K562 (cell line): ENCODE data around the gene PPFIBP2. TPM values are rescaled to one million over a fixed set of nuclear protein-coding genes. Genes with fewer than 3 reads are reported as not detected.

Source experiments
- ATAC-seq: fragments of 200-7000 bp; cut with Tn5 transposase; 3 replicates; pipeline ENCODE4 v1.9.1; 2020; ENCODE audit warnings: moderate library complexity
- BruUV-seq: library from RNA; stranded (reverse); fragments of 400-500 nt; replicated peaks from 2 replicates; lab custom pipeline; 2021; lab: Mats Ljungman, UMichigan
- CTCF ChIA-PET: fragments of 300-600 bp; formaldehyde crosslinking; extraction: SDS; loops from one replicate; lab custom pipeline; 2021; ENCODE audit warnings: low intra/inter-chr PET ratio; lab: Yijun Ruan, JAX
- POLR2A ChIA-PET: fragments of 300-600, 350-650 bp; sonication (Branson Sonifier 250); formaldehyde crosslinking; extraction: SDS; loops from one replicate; lab custom pipeline; 2021; ENCODE audit warnings: antibody characterized with exemption, inconsistent platforms; lab: Yijun Ruan, JAX
- DNase-seq, 4 experiments: peaks; one replicate each; pipeline versions ENCODE4 v3.0.0 to v3.0.0-alpha.2; 2011 to 2018; ENCODE audit warnings: low spot score in 3 of 4, mixed read lengths in 3 of 4; ENCODE audit errors: extremely low read depth in 1 of 4
- FAIRE-seq: peaks from 2 replicates; lab custom pipeline; 2011; peaks lifted over from hg19 to GRCh38; lab: Jason Lieb, UNC
- H2AFZ ChIP-seq: 2 replicates; pipeline ENCODE4 v1.6.0; 2011; ENCODE audit warnings: low read depth, low read length, control low read depth, inconsistent platforms
- H3K27ac ChIP-seq: fragments of 200-600 bp; 3 replicates; pipeline ENCODE4 v1.8.0; 2011; ENCODE audit warnings: low read depth, mild to moderate bottlenecking, control low read depth, inconsistent platforms, low read length, moderate library complexity, mixed read lengths; ENCODE audit errors: extremely low read depth
- H3K27me3 ChIP-seq, 2 experiments: fragments of 300-600 bp in 1 of 2; 2 replicates in 1 of 2; 3 replicates in 1 of 2; pipeline versions ENCODE4 v1.6.0 to v1.8.0; 2011; ENCODE audit warnings: inconsistent platforms in 2 of 2, low read length in 2 of 2, mild to moderate bottlenecking in 1 of 2, mixed read lengths in 1 of 2, moderate library complexity in 1 of 2; ENCODE audit not compliant: control insufficient read depth in 2 of 2, insufficient read depth in 2 of 2
- H3K36me3 ChIP-seq: fragments of 300-600 bp; 3 replicates; pipeline ENCODE4 v1.8.0; 2011; ENCODE audit warnings: mild to moderate bottlenecking, low read length, inconsistent platforms; ENCODE audit not compliant: control insufficient read depth, insufficient read depth
- H3K4me1 ChIP-seq, 2 experiments: fragments of 200-600 bp in 1 of 2; replicated peaks in 1 of 2; 2 replicates in 1 of 2; 3 replicates in 1 of 2; pipeline versions ENCODE4 v1.5.1 to v1.8.0; 2011; ENCODE audit warnings: inconsistent platforms in 2 of 2, low read length in 2 of 2, mild to moderate bottlenecking in 1 of 2, mixed read lengths in 1 of 2, moderate library complexity in 1 of 2; ENCODE audit not compliant: control insufficient read depth in 2 of 2, insufficient read depth in 2 of 2
- H3K4me2 ChIP-seq: 2 replicates; pipeline ENCODE4 v1.6.1; 2011; ENCODE audit warnings: low read length, control low read depth, inconsistent platforms, mixed read lengths; ENCODE audit not compliant: insufficient read depth
- H3K4me3 ChIP-seq: fragments of 200-600 bp; sonication (generic), shearing (Covaris generic); 2 replicates; pipeline ENCODE4 v1.5.1; 2016; ENCODE audit warnings: control low read depth, inconsistent platforms
- H3K79me2 ChIP-seq: fragments of 200-600 bp; 3 replicates; pipeline ENCODE4 v1.8.0; 2011; ENCODE audit warnings: low read length, inconsistent platforms; ENCODE audit not compliant: control insufficient read depth, insufficient read depth
- H3K9ac ChIP-seq, 2 experiments: 2 replicates each; pipeline versions ENCODE4 v1.6.0 to v1.6.1; 2011; ENCODE audit warnings: low read depth in 2 of 2, low read length in 2 of 2, control low read depth in 1 of 2, inconsistent platforms in 1 of 2, mild to moderate bottlenecking in 1 of 2, mixed read lengths in 1 of 2; ENCODE audit not compliant: insufficient read depth in 1 of 2
- H3K9me1 ChIP-seq: one replicate; pipeline ENCODE4 v1.6.0; 2011; ENCODE audit warnings: inconsistent platforms, mild to moderate bottlenecking, low read length, moderate library complexity; ENCODE audit not compliant: control insufficient read depth, insufficient read depth
- H3K9me3 ChIP-seq: replicated peaks from 2 replicates; pipeline ENCODE4 v1.5.1; 2011; ENCODE audit warnings: low read depth, low read length, inconsistent platforms; ENCODE audit not compliant: control insufficient read depth, insufficient read depth
- H4K20me1 ChIP-seq: replicated peaks from 2 replicates; pipeline ENCODE4 v1.6.1; 2011; ENCODE audit warnings: low read length, inconsistent platforms, mixed read lengths; ENCODE audit not compliant: control insufficient read depth, insufficient read depth
- HDGF ChIP-seq: fragments of 450-650 bp; IDR thresholded peaks from 2 replicates; pipeline ENCODE4 v1.6.1; 2016
- SIN3B ChIP-seq: fragments of 450-650 bp; IDR thresholded peaks from 2 replicates; pipeline ENCODE4 v1.6.1; 2017; ENCODE audit warnings: low read depth, mild to moderate bottlenecking, moderate library complexity
- SMAD4 ChIP-seq: fragments of 250-450 bp; sonication (Bioruptor Pico); conservative IDR thresholded peaks from 2 replicates; pipeline ENCODE4 v1.8.0; 2021; ENCODE audit warnings: inconsistent platforms, mild to moderate bottlenecking, moderate library complexity
- WGBS: fragments of 100-300 bp; shearing (Covaris generic); methylation state at CpG from one replicate; pipeline ENCODE4 v1.1.6; 2016; ENCODE audit warnings: low coverage, mixed read lengths; ENCODE audit not compliant: insufficient coverage; ENCODE audit errors: missing lambda C conversion rate; 5-methylcytosine and 5-hydroxymethylcytosine counted together
- in situ Hi-C: fragments of 300-500 bp; cut with MboI; formaldehyde crosslinking; loops from 4 replicates; pipeline ENCODE4 v1.15.0; 2018; ENCODE audit warnings: inconsistent platforms, mixed read lengths
- intact Hi-C: fragments of 100-400 bp; cut with micrococcal nuclease; formaldehyde crosslinking; loops from 2 replicates; pipeline ENCODE4 v1.14.2; 2022
- polyA plus RNA-seq, 8 experiments: library from polyadenylated mRNA; depleted of rRNA in 4 of 8; stranded (reverse) in 5 of 8; unstranded in 3 of 8; fragments of >200 nt; fragmentation: Nextera tagmentation in 2 of 8; fragmentation: Illumina TruSeq in 1 of 8; extraction: Ambion mirVana in 2 of 8; extraction: Trizol in 1 of 8; gene quantifications; 2 replicates each; pipeline versions ENCODE4 v1.2.1 to v1.2.3, GENCODE V29; 2011 to 2014; ENCODE audit warnings: inconsistent platforms in 1 of 8, missing spikeins in 1 of 8
- total RNA-seq, 7 experiments: library from RNA; depleted of rRNA in 6 of 7; stranded (reverse); fragments of >200 nt in 6 of 7; fragmentation: Illumina TruSeq in 2 of 7; extraction: Trizol in 2 of 7; gene quantifications; 2 replicates each; pipeline versions ENCODE4 v1.2.1 to v1.2.3, GENCODE V29; 2011 to 2021; ENCODE audit warnings: low replicate concordance in 1 of 7
- TF ChIP-seq, protein P1 (sequence below): fragments of 450-650 bp; IDR thresholded peaks from 2 replicates; pipeline ENCODE4 v1.6.1; 2017; ENCODE audit warnings: antibody characterized with exemption, mild to moderate bottlenecking
- TF ChIP-seq, protein P2 (sequence below), 3 experiments: IDR thresholded peaks in 2 of 3; conservative IDR thresholded peaks in 1 of 3; 2 replicates each; pipeline ENCODE4 v1.5.1; 2011 to 2012; ENCODE audit warnings: low read length in 3 of 3, mild to moderate bottlenecking in 3 of 3, control low read depth in 2 of 3, improper control_type of control experiment in 1 of 3, inconsistent platforms in 1 of 3, low read depth in 1 of 3, mixed read lengths in 1 of 3, moderate library complexity in 1 of 3; ENCODE audit not compliant: insufficient read depth in 2 of 3
- TF ChIP-seq, protein P3 (sequence below), 2 experiments: fragments of 450-650 bp; formaldehyde crosslinking in 1 of 2; IDR thresholded peaks; 2 replicates each; pipeline versions ENCODE4 v1.4.0 to v1.6.1; 2014 to 2020; ENCODE audit warnings: mild to moderate bottlenecking in 2 of 2, borderline replicate concordance in 1 of 2, low read depth in 1 of 2

The PPFIBP2 gene
- total and polyA plus RNA-seq, 9 of the 15 experiments (the other 6 are each of a cell fraction or from before 2014, with no cell fraction given) = 0.18 to 3.4 (median 1.2) TPM

DNA sequence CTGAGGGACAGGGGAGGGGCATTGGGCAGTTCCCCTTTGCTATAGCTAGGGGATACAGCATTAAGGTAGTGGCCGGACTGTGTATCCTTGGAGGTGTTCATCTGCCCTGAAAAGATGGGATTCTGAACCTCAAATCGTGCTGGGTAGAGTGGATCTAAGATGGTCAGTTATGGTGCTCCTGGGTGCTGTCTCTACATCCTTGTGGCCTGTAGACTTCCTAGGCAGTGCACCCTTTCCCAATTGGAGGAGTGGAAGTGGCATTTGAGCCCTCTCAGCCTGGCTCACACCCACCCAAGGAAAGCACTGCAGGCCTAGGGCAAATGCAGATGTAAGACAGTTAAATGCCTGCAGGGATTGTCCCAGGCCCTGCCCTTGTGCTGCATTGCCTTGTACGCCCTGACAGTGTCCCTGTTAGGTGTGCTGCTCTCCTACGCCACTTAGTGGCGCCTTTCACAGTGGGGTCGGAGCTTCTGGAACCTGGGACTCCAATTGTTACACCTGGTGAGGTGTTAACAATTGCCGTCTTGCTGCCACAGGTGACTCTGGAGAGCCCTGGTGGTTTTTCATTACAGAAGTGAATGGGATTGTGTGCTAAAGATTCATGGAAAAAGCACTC is 35.0 kb downstream of the PPFIBP2 start:
- Histone ChIP-seq H3K9me1 (no peaks in the 10 kb centered on the region), H3K79me2 (no peaks in the 10 kb centered on the region), H3K27ac (no peak overlapping the region), H3K36me3 (no peaks in the 10 kb centered on the region), H3K4me1 (no peaks in the 10 kb centered on the region; a peak in 2 of 5 replicates), H2AFZ (no peak overlapping the region), H3K4me3 (no peak overlapping the region), H3K4me2 (no peak overlapping the region), H3K27me3 (peaks cover 0 to 26% of the 10 kb centered on the region in 2 experiments; a peak in 2 of 5 replicates), H4K20me1 (no peaks in the 10 kb centered on the region), H3K9me3 (no peaks in the 10 kb centered on the region), H3K9ac (no peak overlapping the region)
- in situ Hi-C loops = no loop called here
- FAIRE-seq (peak; percentile 67), ATAC-seq (peak; percentile 98), DNase-seq (peak in 3 of 4 experiments; percentile 27 to 50 (median 34))
- intact Hi-C loops = no loop called here
- 3% methylated on average over 7 of the region's 7 CpGs for WGBS
- no TSS peak for BruUV-seq
- POLR2A ChIA-PET = interaction anchor here (0.8 kb wide), 1 partner anchor 22 kb away, joined by 3 read pairs; no protein-coding TSS in a partner anchor
- CTCF ChIA-PET = no interaction called here
- TF ChIP-seq, protein P1, sequence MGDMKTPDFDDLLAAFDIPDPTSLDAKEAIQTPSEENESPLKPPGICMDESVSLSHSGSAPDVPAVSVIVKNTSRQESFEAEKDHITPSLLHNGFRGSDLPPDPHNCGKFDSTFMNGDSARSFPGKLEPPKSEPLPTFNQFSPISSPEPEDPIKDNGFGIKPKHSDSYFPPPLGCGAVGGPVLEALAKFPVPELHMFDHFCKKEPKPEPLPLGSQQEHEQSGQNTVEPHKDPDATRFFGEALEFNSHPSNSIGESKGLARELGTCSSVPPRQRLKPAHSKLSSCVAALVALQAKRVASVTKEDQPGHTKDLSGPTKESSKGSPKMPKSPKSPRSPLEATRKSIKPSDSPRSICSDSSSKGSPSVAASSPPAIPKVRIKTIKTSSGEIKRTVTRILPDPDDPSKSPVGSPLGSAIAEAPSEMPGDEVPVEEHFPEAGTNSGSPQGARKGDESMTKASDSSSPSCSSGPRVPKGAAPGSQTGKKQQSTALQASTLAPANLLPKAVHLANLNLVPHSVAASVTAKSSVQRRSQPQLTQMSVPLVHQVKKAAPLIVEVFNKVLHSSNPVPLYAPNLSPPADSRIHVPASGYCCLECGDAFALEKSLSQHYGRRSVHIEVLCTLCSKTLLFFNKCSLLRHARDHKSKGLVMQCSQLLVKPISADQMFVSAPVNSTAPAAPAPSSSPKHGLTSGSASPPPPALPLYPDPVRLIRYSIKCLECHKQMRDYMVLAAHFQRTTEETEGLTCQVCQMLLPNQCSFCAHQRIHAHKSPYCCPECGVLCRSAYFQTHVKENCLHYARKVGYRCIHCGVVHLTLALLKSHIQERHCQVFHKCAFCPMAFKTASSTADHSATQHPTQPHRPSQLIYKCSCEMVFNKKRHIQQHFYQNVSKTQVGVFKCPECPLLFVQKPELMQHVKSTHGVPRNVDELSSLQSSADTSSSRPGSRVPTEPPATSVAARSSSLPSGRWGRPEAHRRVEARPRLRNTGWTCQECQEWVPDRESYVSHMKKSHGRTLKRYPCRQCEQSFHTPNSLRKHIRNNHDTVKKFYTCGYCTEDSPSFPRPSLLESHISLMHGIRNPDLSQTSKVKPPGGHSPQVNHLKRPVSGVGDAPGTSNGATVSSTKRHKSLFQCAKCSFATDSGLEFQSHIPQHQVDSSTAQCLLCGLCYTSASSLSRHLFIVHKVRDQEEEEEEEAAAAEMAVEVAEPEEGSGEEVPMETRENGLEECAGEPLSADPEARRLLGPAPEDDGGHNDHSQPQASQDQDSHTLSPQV = no peak
- TF ChIP-seq HDGF (no peak), SIN3B (no peak), SMAD4 (CRISPR knock-in tag) (no peak)
- TF ChIP-seq, protein P2, sequence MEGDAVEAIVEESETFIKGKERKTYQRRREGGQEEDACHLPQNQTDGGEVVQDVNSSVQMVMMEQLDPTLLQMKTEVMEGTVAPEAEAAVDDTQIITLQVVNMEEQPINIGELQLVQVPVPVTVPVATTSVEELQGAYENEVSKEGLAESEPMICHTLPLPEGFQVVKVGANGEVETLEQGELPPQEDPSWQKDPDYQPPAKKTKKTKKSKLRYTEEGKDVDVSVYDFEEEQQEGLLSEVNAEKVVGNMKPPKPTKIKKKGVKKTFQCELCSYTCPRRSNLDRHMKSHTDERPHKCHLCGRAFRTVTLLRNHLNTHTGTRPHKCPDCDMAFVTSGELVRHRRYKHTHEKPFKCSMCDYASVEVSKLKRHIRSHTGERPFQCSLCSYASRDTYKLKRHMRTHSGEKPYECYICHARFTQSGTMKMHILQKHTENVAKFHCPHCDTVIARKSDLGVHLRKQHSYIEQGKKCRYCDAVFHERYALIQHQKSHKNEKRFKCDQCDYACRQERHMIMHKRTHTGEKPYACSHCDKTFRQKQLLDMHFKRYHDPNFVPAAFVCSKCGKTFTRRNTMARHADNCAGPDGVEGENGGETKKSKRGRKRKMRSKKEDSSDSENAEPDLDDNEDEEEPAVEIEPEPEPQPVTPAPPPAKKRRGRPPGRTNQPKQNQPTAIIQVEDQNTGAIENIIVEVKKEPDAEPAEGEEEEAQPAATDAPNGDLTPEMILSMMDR (IDR thresholded peaks at IDR 0.05 in 2 of 3, conservative IDR thresholded peaks at IDR 0.05 in 1 of 3; ENCODE audit: insufficient read depth in 2 of 3, low read depth in 1 of 3, low read length in 3 of 3) = peak; percentile 64 to 85 (median 65)
- TF ChIP-seq, protein P3, sequence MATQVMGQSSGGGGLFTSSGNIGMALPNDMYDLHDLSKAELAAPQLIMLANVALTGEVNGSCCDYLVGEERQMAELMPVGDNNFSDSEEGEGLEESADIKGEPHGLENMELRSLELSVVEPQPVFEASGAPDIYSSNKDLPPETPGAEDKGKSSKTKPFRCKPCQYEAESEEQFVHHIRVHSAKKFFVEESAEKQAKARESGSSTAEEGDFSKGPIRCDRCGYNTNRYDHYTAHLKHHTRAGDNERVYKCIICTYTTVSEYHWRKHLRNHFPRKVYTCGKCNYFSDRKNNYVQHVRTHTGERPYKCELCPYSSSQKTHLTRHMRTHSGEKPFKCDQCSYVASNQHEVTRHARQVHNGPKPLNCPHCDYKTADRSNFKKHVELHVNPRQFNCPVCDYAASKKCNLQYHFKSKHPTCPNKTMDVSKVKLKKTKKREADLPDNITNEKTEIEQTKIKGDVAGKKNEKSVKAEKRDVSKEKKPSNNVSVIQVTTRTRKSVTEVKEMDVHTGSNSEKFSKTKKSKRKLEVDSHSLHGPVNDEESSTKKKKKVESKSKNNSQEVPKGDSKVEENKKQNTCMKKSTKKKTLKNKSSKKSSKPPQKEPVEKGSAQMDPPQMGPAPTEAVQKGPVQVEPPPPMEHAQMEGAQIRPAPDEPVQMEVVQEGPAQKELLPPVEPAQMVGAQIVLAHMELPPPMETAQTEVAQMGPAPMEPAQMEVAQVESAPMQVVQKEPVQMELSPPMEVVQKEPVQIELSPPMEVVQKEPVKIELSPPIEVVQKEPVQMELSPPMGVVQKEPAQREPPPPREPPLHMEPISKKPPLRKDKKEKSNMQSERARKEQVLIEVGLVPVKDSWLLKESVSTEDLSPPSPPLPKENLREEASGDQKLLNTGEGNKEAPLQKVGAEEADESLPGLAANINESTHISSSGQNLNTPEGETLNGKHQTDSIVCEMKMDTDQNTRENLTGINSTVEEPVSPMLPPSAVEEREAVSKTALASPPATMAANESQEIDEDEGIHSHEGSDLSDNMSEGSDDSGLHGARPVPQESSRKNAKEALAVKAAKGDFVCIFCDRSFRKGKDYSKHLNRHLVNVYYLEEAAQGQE (IDR thresholded peaks at IDR 0.05; ENCODE audit: borderline replicate concordance) = peak; percentile 8; the same call in 1 of the 2 replicates
- TF ChIP-seq, protein P3 (CRISPR knock-in tag; IDR thresholded peaks at IDR 0.05; ENCODE audit: low read depth) = no peak
